ENCODE data around the gene RUNX1.

Gene RUNX1

DNA sequence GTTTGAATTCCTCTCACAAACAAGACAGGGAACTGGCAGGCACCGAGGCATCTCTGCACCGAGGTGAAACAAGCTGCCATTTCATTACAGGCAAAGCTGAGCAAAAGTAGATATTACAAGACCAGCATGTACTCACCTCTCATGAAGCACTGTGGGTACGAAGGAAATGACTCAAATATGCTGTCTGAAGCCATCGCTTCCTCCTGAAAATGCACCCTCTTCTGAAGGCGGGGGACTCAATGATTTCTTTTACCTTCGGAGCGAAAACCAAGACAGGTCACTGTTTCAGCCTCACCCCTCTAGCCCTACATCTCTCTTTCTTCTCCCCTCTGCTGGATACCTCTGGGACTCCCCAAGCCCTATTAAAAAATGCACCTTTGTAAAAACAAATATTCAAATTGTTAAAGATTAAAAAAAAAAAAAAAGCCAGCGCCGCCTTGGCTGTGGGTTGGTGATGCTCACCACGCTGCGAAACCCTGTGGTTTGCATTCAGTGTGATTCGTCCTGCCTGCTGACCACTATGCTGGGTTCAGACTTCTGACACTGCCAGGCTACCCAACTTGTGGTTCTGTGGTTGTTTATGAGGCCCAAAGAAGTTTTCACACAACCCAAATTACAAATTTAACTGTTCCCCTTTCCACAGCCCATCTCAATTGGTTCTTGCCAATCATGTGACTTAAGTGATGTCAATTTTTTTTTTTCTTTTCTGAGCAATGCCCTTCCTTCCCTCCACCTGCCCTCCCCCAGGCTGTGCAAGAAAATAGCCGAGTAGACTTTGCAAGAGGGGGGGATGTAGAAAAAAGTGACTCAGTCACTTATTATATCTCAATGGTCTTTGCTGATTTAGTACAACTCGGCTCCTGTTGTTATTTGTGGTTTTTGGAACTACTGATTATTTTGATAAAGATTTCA lies at the start of gene RUNX1:
Gene RUNX1 (minus strand): TSS at position 597 of the 912 bp plus-strand sequence.
- no peak for DNase-seq

DNA sequence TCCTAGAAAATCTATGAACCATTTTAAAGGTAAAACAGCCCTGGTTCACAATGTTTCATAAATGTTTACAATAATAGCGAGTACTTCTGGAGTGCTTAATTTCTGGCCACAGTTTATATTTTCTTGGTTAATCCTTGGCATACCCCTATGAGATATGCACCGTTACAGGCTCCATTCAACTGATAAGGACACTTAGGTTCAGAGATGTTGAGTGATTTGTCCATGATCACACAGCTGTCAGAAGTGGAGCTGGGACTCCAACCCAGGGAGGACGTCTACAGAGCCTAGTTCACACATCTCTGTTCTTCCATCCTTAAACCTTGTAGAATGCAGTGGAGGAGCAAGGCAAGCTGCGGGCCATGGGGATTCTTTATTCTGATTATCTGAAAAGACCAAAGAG lies 48.4 kb upstream of the RUNX1 start:
- no peak for DNase-seq

- DNase-seq: no peak
Observed at GRCh38 chr21:35096959-35097358, 47.9 kb upstream of the RUNX1 start.

DNA sequence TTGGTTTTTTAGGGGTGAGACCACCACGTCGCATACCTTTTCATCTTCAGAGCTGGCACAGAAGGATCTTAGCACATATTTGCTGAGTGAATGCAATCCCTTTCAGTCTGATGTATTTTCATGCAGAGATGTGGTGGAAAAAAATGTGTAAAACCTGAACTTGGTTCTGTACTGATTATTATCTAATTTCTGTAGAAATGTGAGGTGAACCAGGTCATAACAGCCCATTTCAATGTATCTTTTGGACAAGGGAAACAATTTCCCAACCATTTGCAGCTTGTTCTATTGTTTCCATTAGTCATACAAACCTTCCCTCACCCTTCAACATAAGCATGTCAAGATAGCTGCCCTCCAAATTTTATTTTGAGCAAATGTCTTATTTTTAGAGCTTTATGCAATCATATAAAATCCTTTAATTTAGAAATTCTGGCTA lies 46.8 kb upstream of the RUNX1 start:
- no peak for DNase-seq

- no peak for DNase-seq
Observed at GRCh38 chr21:35093514-35093913, 44.4 kb upstream of the RUNX1 start.

DNA sequence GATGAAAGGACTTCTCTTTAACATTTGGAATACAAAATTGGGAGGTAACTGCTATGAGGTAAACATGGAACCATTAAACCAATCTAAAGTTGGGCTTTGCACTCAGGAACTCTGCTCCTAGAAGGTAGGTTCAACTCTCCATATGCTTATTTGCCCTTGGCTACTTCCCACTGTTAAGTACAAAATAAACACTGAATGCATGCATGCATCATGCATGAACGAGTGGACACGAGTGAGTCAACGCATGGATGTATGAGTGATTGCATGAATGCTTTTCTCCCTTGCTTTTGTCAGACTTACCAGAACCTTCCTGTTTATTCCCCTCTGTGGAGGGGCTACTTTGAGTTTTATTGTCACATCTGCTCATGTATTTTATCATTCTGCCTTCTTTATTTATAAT lies 42.4 kb upstream of the RUNX1 start:
- DNase-seq: no peak

GRCh38 chr21:35090403-35090802 lies 41.3 kb upstream of the RUNX1 start:
- no peak for DNase-seq

DNA sequence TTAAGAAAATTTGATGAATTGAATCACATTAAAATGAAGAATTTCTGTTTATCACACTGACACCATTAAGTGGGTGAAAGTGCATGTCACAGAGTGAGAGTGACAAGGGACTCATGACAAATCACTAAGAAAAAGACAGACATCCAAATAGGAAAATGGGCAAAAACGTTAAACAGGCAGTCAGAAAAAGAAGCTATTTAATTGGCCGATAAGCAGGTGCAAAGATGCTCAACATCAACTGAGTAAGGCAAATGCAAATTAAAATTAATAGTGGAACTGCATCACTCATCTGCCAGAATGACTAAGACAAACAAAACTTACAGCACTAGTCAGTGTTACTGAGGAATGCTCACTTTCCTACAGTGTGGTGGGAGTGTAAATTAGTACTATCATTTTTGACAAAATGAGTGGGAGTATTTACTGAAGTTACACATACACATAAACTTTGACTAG lies 39.2 kb upstream of the RUNX1 start:
- no peak for DNase-seq

GRCh38 chr21:35086357-35086756 lies 37.3 kb upstream of the RUNX1 start:
- no peak for DNase-seq

GRCh38 chr21:35084869-35085268 lies 35.8 kb upstream of the RUNX1 start:
- no peak for DNase-seq

GRCh38 chr21:35083246-35083645 lies 34.1 kb upstream of the RUNX1 start:
- DNase-seq: no peak

DNA sequence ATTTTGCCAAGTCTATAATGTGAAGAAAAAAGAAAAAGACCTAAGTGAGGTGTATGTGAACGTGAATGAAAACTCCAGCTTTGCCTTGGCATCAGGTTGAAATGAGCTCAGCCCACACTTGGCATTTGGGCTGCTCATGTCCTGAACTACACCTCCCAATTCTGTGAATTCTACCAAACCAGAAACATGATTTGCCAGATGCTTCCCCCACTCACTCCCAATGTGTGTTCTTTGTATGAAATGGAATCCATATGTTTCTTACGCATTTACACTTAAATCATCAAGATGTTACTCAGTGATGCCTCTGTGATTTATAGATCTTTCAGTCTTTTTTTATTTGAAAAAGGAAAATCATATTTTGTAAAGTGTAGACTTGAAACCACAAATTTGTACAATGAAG lies 32.8 kb upstream of the RUNX1 start:
- no peak for DNase-seq

DNA sequence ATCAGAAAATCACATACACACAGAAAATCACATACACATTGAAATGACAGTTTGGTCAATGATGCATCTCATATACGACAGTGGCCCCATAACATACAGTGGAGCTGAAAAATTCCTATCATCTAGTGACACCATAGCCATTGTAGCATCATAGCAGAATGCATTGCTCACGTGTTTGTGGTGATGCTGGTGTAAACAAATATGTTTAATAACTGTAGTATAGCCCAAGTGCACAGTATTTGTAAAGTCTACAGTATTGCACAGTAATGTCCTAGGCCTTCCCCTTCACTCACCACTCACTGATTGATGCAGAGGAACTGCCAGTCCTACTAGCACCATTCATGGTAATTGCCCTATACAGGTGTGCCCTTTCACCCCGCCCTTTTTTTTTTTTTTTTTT lies 30.1 kb upstream of the RUNX1 start:
- DNase-seq: no peak

DNA sequence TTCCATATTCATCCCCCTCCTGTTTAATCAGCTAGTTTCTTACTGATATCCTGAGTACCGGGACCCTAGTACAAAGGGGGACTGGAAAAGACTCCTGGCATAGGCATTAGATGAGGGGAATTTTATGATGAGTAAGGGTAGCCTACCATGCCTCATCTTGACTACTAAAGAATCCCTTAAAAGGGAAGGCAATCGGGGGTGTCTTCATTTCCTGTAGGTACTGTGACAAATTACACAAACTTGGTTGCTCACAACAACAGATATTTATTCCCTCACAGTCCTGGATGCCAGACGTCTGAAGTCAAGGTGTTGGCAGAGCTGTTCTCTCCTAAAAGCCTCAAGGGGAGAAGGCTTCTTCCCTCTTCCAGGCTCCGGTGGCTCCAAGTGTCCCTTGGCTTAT lies 28.9 kb upstream of the RUNX1 start:
- DNase-seq: no peak

- no peak for DNase-seq
Observed at GRCh38 chr21:35077466-35077865, 28.4 kb upstream of the RUNX1 start.

DNA sequence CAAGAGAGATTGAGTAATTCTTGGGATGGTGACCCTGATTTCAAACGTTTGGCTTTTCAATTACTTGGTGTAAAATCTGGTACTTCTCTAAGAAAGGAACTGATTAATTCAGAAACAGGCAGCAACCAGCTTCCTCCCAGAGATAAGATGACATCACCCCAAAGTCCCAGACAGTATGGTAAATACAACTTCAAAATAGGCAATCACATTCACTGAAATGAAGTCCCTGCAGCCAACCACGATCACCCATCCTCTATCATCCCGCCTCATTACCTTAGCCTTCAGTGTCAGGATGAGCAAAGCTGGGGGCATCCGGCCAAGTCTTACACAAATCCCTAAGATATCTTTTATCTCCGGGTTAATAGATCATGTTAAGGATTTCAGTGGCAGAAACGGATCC lies 26.4 kb upstream of the RUNX1 start:
- no peak for DNase-seq

- DNase-seq: no peak
Observed at GRCh38 chr21:35072960-35073359, 23.9 kb upstream of the RUNX1 start.

DNA sequence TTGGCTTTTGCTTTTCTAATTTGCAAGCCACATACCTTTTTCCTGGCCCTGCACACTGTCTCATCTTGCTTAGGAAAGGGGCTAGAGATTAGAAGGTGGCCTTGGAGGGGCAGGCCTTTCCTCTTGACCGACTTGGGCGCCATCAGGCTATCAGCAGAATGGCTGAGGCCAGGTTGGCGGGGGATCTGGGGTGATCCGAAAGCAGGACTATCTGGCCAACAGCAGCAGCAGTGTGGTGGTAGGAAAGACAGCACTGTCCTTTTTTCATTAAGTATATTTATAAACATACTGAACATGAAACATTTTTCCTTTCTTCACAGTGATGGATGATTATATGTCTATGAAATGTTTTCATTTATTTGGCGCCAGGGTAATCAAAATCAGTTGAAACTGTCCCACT lies 23.5 kb upstream of the RUNX1 start:
- no peak for DNase-seq

DNA sequence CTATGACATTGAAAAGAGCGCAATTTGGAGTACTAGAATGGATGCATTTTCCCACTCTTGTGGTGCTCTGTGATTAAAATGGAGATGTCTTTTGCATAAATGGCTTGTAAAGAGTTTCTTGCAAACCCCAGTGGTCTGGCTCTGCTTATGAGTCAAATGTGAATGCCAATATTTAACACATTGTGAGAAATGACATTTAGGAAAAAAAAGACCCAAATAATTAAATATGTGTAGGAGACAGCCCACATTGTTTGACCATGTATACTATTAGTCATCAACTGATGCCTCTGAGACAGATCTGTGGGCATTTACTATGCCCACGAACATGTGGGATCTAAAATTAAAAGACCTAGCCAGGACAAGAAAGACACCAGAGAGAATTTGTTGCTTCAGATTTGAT lies 22.2 kb upstream of the RUNX1 start:
- no peak for DNase-seq

- no peak for DNase-seq
Observed at GRCh38 chr21:35070436-35070835, 21.3 kb upstream of the RUNX1 start.

DNA sequence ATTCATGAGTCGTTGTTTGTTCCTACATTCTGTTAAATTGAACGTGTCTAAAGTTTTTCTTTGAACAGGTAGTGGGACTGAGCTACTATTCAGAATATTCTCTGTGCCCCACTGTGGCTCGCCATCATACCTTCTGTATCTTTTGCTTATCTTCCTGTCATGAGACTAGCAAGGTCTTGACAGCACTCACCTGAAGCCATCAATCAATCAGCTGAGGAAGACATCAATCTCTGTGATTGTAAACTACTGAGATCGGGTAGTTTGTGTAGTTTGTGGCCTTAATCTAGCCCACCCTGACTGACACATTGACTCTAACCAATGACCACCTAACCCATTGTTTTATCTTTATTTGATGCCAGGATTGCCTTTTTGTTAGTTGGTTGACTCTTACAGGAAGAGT lies 17.7 kb upstream of the RUNX1 start:
- DNase-seq: no peak

GRCh38 chr21:35063428-35064172 lies 14.5 kb upstream of the RUNX1 start:
- DNase-seq: no peak

GRCh38 chr21:35062016-35062415 lies 12.9 kb upstream of the RUNX1 start:
- no peak for DNase-seq

GRCh38 chr21:35059742-35060141 lies 10.6 kb upstream of the RUNX1 start:
- DNase-seq: no peak

Measured in NCI-H774 (cell line).